HG03442 (cell line): ENCODE data around the gene SEC14L1.
"Not testable (repeated sequence)": the region's sequence is repeated elsewhere in the genome, so short reads cannot be mapped to it uniquely, and the experiment has no call there.

Experiments
- ATAC-seq: cut with Tn5 transposase; IDR thresholded peaks from one replicate; pipeline ENCODE4 v1.9.1; 2021; ENCODE audit warnings: mild to moderate bottlenecking, moderate library complexity; ENCODE audit not compliant: unreplicated experiment

Gene SEC14L1

DNA sequence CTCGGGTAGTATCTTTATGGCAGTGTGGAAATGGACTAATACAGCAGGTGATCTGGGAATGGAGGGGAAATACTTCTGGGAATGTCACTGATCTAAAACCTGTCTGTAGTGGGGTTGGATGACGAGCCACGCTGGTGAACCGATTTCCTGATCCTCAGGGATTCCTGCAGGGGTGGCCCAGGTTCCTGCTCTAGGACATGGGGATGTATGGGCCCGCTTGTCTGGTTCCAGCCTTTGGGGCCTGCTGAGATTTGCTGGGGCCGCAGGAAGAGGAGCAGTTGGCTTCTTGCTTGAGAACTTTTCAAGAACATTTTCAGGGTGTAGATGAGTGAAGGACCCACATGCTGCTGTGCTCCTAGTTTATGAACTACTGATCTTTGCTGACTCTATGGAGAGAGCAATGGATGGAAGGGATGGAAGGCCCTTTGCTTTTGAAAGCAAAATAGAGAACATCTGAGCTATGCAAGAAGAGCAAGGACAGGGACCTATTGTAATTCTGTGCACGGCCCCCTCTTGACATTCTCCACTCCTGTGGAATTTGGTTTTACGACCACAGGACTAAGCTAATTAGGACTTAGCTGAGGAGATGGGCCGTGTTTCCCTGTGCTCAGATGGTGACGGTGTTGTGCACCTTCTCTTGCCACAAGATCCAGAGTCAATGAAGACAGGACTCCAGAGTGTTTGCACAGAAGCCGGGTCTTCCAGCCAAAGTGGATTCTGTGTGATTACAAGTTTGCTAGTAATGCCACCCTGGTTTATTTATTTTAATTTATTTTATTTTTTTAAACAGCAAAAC lies 90.5 kb downstream of the SEC14L1 start:
- no peak for ATAC-seq

- ATAC-seq, result no peak
Observed at GRCh38 chr17:77233127-77233526, 92.4 kb downstream of the SEC14L1 start.

DNA sequence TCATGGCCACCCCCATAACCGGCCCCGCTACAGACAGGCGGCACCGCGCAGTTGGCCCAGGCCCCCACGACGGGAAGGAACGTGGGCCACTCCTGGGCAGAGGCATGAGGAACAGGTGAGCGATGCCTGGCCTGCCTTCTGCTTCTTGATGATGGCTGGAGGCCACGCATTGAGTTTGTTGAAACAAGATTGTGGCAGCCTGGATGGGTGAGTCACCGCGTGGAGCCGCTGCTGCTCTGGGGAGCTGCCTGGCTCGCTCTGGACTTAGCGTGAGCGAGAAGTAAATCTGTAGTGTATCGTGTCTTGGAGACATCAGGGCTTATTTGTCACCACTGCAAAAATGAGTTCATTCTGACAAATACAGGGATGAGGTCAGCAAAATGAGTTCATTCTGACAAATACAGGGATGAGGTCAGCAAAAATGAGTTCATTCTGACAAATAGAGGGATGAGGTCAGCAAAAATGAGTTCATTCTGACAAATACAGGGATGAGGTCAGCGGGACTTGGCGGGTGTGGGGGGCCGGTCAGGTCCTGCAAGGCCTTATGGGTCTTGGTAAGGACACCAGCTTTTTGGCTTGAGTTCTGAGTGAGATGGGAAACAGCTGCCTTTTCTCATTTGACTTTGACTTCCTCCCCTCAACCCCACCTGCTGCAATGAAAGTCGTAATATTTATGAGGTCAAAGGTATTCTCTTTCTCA lies 93.0 kb downstream of the SEC14L1 start:
- no peak for ATAC-seq

- no peak for ATAC-seq
Observed at GRCh38 chr17:77234695-77235094, 93.9 kb downstream of the SEC14L1 start.

DNA sequence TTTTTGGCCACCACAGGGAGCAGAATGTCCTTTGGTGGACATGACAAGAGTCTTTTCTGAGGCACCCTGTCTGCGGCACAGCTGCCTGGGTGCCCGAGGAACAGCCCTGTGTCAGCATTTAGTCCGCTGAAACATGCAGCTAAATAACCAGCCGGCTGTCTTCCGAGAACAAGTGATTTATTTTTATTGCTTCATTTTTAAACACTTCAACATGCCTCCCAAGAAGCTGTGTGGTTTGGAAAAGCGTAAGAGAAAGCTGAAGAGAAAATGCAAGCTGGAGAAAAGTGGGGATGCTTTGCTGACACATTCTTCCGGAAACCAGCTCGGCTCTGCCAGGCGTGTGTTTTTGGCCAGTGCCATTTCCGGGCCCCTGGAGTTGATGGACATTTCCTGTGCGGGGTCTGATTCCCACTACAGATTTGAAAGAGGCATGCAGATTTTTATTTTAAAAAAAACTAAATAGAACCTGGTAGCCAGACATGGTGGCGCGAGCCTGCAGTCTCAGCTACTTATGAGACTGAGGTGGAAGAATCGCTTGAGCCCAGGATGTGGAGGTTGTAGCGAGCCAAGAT lies 94.7 kb downstream of the SEC14L1 start:
- ATAC-seq, result no peak

- ATAC-seq, result no peak
Observed at GRCh38 chr17:77237232-77238008, 96.7 kb downstream of the SEC14L1 start.

- ATAC-seq, result no peak
Observed at GRCh38 chr17:77240976-77241375, 100.2 kb downstream of the SEC14L1 start.

GRCh38 chr17:77242118-77242851 lies 101.5 kb downstream of the SEC14L1 start:
- ATAC-seq, result no peak

DNA sequence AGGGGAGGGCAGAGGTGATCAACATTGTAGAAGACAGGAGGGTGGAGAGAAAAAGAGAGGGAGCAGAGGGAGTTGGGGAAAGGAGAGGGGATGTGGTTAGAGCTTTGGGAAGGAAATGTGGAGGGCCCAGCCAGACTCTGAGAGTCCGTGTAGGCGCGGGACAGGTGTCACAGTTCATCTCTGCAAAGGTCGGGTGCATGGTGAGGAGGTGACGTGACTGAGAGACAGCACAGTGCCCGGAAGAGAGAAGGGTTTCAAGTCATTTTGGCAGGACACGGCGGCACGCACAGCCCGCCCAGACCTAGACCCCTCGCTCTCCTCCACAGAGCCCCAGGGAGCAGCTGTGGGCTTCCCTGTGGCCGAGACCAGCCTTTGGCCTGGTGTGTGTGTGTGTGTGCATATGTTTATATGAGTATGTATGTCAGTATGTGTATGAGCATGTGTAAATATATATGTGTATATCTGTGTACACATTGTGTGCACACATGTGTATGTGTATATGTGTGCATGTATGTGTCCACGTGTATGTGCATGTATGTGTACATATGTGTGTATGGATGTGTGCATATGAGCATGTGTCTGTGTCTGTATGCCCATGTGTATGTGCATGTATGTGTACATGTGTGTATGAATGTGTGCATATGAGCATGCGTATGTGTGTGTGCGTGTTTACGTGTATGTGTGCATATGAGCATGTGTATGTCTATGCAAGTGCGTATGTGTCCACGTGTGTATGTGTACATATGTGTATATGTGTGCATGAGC lies 104.6 kb downstream of the SEC14L1 start:
- ATAC-seq, result no peak

DNA sequence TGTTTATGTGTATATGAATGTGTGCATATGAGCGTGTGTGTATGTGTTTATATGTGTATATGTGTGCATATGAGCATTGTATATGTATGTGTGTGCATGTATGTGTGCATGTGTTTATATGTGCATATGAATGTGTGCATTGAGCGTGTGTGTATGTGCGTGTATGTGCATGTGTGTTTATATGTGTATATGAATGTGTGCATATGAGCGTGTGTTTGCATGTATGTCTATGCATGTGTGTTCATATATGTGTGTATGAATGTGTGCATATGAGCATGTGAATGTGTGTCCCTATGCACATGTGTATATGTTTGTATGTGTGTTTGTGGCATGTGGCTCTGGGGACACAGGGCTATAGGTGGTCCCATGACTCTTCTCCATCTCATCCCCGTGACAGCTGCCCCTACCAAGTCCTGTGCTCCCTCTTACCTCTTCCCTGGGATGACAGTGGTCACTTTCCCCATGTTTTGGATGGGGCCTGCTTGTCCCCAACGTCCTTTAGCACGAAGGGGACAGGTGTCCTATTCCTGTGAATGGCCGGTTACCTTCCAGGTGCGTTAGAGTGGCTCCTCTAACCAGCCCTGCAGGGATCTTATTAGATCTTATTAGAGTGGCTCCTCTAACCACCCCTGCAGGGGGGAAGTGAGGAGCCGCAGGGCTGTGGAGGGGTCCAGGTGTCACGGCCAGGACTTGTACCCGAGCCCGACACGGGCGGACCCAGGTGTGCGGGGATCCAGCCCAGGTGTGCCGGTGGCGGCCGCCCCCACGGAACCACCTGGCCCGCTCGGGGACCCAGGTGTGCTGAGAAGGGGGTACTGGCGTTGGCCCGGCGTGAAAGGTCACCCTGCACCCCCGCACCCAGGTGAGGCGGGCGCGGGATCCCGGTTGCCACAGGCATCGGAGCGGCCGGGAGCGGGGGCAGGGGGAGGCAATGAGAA lies 105.6 kb downstream of the SEC14L1 start:
- peak; percentile 17 for ATAC-seq

DNA sequence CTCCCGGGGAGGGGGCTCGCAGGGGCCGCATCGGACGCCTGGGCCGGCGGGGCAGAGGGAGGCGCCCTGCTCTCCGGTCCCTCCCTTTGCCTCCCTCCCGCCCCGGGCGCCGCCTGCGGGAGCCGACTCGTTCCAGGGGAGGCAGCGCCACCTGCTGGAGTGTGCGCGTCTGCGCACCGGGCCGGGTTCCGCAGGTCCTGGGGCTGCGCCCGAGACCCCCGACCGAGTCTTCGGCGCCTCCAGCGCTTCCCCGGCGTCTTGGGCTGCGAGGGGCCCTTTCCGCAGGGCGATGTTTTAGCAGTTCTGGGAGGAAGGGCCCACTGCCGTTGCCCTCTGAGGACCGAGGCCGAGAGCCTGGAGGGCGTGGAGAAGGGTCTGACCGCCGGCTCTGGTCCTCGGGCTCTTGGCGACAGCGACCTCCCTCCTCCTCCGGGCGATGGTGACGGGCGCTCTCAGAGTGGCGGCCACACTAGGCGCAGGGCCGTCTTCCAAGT lies 106.3 kb downstream of the SEC14L1 start:
- ATAC-seq, result peak; percentile 51

- ATAC-seq, result no peak
Observed at GRCh38 chr17:77247609-77248008, 106.8 kb downstream of the SEC14L1 start.

DNA sequence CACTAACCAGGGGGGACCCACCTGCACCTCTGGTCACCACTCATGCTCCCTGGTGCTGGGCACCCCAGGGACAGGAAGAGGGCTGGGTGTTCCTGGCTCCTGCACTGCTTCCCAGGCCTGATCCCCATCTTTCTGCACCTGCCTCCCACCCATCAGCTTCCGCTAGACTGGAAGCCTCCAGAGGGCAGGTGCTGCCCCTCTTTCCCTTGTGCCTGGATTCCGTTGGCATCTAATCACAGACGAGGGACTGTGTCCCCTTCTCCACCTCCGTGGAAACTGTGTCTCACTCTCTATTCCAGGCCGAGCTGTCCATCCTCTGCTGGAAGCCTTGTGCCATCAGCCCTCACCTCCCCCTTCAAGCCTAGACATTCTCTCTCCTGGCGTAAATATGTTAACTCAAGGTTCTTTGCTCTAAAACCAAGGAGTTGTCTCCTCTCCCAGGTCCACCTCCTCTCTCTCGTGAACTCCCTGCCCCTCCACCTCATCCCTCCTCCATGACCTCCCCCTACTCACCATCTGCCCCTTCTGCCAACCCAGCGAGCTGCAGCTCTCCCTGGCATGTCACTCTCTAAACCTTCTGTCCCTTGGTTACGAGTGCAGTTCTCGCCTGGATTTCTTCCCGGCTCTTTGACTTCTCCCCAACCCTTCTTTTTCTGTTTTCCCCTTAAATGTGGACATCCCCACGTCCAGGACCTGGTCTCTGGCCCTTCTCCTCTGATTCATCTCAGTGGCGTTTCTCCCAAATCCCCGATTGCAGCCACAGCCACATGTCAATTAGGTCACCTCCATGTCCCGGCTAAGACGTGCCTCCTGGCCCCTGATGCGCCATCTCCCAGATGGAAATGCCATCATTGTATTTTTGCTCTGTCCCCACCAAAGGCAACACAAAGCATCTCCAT lies 107.7 kb downstream of the SEC14L1 start:
- ATAC-seq, result no peak

DNA sequence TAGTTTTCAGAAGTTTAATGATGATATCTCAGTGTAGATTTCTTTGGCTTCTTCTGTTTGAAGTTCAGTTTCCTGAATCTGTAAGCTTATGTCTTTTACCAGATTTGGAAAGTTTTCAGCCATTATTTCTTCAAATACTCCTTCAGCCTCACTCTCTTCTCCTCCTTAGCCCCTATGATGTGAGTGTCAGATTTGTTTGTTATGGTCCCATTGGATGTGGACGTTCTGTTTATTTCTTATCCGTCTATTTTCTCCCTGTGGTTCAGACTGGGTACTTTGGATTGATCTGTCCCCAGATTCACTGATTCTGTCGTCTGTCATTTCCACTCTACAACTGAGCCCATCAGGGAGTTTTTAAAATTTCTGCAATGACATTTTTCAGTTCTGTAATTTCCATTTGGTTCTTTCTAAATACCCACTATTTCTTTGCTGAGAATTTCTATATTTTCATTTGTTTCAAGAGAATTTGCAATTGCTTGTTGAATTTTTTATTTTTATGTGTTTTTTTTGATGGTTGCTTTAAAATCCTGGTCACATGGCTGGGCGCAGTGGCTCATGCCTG lies 110.9 kb downstream of the SEC14L1 start:
- no peak for ATAC-seq

DNA sequence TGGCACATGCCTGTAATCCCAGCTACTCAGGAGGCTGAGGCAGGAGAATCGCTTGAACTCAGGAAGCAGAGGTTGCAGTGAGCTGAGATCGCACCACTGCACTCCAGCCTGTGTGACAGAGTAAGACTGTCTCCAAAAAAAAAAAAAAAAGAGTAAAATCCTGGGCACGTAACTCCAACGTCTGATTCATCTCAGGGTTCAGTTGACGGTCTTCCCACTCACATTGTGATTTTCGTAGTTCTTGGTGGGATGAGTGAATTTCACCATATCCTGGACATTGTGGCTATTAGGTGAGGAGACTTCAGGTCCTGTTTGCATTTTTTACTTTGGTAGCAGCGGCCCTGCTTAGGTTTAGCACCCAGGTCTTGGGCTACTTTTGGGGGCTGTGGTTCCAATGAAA lies 111.5 kb downstream of the SEC14L1 start:
- ATAC-seq, result not testable (repeated sequence)

DNA sequence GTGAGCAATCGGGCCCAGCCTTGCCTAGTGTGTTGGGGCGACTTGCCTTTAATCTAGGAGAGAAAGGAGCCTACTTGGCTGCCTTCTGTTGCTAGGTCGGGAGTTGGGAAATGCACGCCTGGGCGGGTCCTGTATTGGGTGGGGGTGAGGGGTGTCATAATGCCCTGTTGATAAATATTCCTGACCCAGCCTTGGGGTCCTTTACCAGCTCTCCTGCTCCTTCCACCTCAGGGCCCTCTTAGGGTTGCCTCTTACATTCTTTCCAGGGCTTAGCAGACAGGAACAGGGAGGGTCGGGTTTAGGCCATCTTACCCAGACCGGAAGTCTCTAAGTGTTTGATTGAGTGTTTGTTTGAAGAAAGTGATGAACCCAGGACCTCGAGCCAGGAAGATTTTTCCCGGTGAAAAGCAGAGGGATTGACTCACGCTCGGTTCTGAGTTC lies 112.9 kb downstream of the SEC14L1 start:
- ATAC-seq, result no peak
